ENCODE data around the gene CSNK1A1.
A peak's percentile ranks its signal among the peaks of the same experiment; 100 is the strongest.

The CSNK1A1 gene

DNA sequence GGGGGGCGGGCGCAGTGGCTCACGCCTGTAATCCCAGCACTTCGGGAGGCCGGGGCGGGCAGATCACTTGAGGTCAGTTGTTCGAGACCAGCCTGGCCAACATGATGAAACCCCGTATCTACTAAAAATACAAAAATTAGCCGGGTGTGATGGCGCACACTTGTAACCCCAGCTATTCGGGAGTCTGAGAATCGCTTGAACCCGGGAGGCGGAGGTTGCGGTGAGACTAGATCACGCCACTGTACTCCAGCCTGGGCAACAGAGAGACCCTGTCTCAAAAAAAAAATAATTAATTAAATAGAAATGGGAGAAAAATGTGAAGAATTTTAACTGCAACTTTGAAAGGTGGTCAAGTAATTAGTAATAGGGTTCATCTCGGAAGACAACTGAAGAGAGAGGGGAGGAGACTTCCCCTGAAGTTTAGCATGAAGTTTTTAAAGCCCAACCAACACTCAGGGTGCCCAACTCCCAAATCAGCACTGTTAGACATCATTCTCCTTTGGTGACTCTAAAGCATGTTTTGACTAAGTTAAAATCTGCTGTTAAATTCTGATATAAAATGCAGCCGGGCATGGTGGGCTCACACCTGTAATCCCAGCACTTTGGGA is 1.4 kb upstream of the CSNK1A1 start:
- TF ChIP-seq SUZ12 (IDR thresholded peaks at IDR 0.05) (no peak), FOXK2 (IDR thresholded peaks at IDR 0.05) (no peak)
- TF ChIP-seq, protein P1, sequence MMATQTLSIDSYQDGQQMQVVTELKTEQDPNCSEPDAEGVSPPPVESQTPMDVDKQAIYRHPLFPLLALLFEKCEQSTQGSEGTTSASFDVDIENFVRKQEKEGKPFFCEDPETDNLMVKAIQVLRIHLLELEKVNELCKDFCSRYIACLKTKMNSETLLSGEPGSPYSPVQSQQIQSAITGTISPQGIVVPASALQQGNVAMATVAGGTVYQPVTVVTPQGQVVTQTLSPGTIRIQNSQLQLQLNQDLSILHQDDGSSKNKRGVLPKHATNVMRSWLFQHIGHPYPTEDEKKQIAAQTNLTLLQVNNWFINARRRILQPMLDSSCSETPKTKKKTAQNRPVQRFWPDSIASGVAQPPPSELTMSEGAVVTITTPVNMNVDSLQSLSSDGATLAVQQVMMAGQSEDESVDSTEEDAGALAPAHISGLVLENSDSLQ (IDR thresholded peaks at IDR 0.05) = no peak
- CTCF ChIA-PET = interaction anchor here (0.7 to 2.0 kb wide), 3 partner anchors 107 to 171 kb away, joined by 4 to 14 read pairs (median 5); no protein-coding TSS in a partner anchor
- POLR2A ChIA-PET = interaction anchor here (1.7 to 3.3 kb wide), 10 partner anchors 9 to 207 kb away, joined by 4 to 26 read pairs (median 10); partner anchors contain the start of gene GRPEL2
- DNase-seq (ENCODE audit: extremely low spot score) = no peak

DNA sequence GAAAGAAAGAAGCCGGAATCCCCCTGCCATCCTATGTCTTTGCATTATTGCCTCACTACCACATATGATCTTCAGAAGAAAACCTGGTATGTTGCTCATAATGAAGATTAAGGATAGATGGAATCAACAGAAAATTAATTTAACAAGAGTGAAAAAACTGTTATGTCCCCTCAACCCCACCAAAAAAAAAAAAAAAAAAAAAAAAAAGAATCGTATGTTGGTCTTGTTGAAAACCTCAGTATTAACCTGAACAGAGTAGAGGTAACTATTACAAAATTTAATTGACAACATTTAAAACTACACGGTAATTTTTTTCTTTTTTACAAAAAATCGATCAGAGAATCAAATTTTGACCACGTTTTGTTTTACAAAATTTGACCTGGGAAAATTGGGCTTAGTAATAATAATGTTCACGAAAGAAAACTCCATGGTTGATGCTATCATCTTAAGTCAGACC is 827 bp upstream of the CSNK1A1 start:
- no peak for TF ChIP-seq ARNT (IDR thresholded peaks at IDR 0.05)
- TF ChIP-seq L3MBTL2 (conservative IDR thresholded peaks at IDR 0.05) = no peak; the same call in 1 of the 2 replicates
- no peak for TF ChIP-seq BHLHE40 (IDR thresholded peaks at IDR 0.05; ENCODE audit: borderline replicate concordance)
- ChIA-PET POLR2A (interaction anchor here (0.8 to 3.3 kb wide), 26 partner anchors 8 to 207 kb away, joined by 3 to 26 read pairs (median 6); partner anchors contain the start of gene GRPEL2), CTCF (interaction anchor here (0.7 to 2.0 kb wide), 9 partner anchors 9 to 171 kb away, joined by 3 to 14 read pairs (median 4); partner anchors contain the start of gene ARHGEF37)

GRCh38 chr5:149550594-149551226 is 529 bp downstream of the CSNK1A1 start:
- CTCF ChIA-PET = interaction anchor here (0.7 to 2.0 kb wide), 8 partner anchors 8 to 261 kb away, joined by 3 to 14 read pairs (median 4); no protein-coding TSS in a partner anchor
- POLR2A ChIA-PET = interaction anchor here (0.8 to 3.3 kb wide), 36 partner anchors 7 to 206 kb away, joined by 3 to 26 read pairs (median 5); partner anchors contain the start of genes ARHGEF37, GRPEL2 and PCYOX1L
- DNase-seq (ENCODE audit: extremely low spot score) = no peak
- no peak for TF ChIP-seq FOXA1 (IDR thresholded peaks at IDR 0.05)
- no peak for TF ChIP-seq ELF4 (IDR thresholded peaks at IDR 0.05)
- TF ChIP-seq CTBP1 (IDR thresholded peaks at IDR 0.05; ENCODE audit: borderline replicate concordance) = no peak

More for the DNA sequence above, 827 bp upstream of the CSNK1A1 start:
- no peak for DNase-seq (ENCODE audit: extremely low spot score)

DNA sequence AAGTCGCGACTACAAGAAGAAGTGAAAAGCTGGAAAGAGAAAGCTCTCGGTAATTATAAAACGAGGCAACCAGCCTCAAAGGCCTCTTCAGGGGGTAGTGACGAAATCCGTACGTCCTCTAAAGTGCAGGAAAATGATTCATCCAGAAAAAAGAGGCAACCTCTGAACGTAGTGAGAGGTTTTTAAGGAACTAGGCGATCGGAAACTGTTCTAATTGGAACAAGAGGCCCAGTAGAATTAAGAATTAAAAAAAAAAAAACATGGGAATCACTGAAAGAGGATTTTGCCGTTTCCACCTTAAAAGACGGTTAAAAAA is 1.0 kb downstream of the CSNK1A1 start:
- no peak for DNase-seq (ENCODE audit: extremely low spot score)
- TF ChIP-seq HDGF (IDR thresholded peaks at IDR 0.05; ENCODE audit: borderline replicate concordance) (no peak), ZNF384 (IDR thresholded peaks at IDR 0.05) (no peak), ELF4 (IDR thresholded peaks at IDR 0.05) (no peak), ARNT (IDR thresholded peaks at IDR 0.05) (no peak), NFRKB (IDR thresholded peaks at IDR 0.05) (no peak), FOXM1 (IDR thresholded peaks at IDR 0.05; ENCODE audit: borderline replicate concordance) (no peak), CTBP1 (IDR thresholded peaks at IDR 0.05; ENCODE audit: borderline replicate concordance) (no peak), L3MBTL2 (conservative IDR thresholded peaks at IDR 0.05) (no peak), BHLHE40 (IDR thresholded peaks at IDR 0.05; ENCODE audit: borderline replicate concordance) (no peak), FOXA1 (IDR thresholded peaks at IDR 0.05) (no peak), LEF1 (IDR thresholded peaks at IDR 0.05; ENCODE audit: borderline replicate concordance) (no peak), TARDBP (IDR thresholded peaks at IDR 0.05) (no peak), SP1 (IDR thresholded peaks at IDR 0.05) (no peak), FOXK2 (IDR thresholded peaks at IDR 0.05) (no peak)
- TF ChIP-seq, protein P1 (IDR thresholded peaks at IDR 0.05) = no peak
- ChIA-PET CTCF (interaction anchor here (0.7 to 1.6 kb wide), 2 partner anchors 116 to 260 kb away, joined by 4 to 11 read pairs; no protein-coding TSS in a partner anchor), POLR2A (interaction anchor here (0.9 to 3.3 kb wide), 11 partner anchors 9 to 205 kb away, joined by 3 to 13 read pairs (median 5); partner anchors contain the start of genes ARHGEF37, GRPEL2 and PCYOX1L)

DNA sequence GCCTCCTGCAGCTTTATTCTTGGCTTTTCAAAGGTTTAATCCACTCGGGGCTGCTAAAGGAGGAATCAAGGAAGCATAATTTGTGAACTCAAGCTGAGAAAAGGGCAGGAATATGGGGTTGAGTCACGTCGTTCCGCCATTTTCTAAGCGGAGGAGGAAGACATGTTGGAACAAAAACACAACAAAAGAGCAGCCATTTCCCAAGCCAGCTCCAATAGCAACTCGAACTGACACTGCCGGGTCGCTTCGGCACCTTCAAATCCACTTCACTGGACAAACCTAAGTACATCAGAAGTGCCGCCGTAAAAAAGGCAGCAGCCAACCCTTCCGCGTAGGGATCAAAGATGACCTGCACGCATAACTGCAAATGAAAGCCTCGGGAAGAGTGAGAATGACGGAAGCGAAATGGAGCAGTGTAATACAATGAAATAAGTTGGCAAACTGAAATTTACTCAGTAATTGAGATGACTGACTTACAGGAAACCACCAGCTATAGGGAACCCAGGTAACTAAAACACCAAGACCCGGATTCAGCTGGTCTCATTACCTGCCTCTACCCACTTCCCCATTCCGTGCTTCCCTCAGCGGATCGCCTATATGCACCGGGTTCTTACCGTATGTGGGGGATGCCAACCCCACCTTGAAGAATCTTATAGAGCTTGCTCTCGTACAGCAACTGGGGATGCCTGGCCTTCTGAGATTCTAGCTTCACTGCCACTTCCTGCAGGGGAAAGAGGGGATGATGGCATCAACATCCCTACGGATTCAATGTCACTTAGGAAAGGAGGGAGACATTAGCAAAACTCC is 1.6 kb downstream of the CSNK1A1 start:
- ChIA-PET POLR2A (interaction anchor here (0.7 to 3.3 kb wide), 12 partner anchors 13 to 204 kb away, joined by 3 to 13 read pairs (median 4); partner anchors contain the start of genes ARHGEF37, GRPEL2 and PCYOX1L), CTCF (interaction anchor here (1.0 to 1.6 kb wide), 2 partner anchors 115 to 182 kb away, joined by 3 to 4 read pairs; no protein-coding TSS in a partner anchor)
- DNase-seq (ENCODE audit: extremely low spot score) = peak; percentile 39
- TF ChIP-seq FOXM1 (IDR thresholded peaks at IDR 0.05; ENCODE audit: borderline replicate concordance) (no peak), NFRKB (IDR thresholded peaks at IDR 0.05) (0 out of 2 replicates have a peak, but pooled peaks have one; percentile 37)

GRCh38 chr5:149546974-149547373 is 4.3 kb downstream of the CSNK1A1 start:
- ChIA-PET CTCF (interaction anchor here (0.6 kb wide), 1 partner anchor 177 kb away, joined by 3 read pairs; no protein-coding TSS in a partner anchor), POLR2A (interaction anchor here (1.9 kb wide), 1 partner anchor 101 kb away, joined by 6 read pairs; no protein-coding TSS in a partner anchor)
- no peak for TF ChIP-seq TARDBP (IDR thresholded peaks at IDR 0.05)
- TF ChIP-seq CTBP1 (IDR thresholded peaks at IDR 0.05; ENCODE audit: borderline replicate concordance) = no peak
- TF ChIP-seq LEF1 (IDR thresholded peaks at IDR 0.05; ENCODE audit: borderline replicate concordance) = no peak
- 0 out of 2 replicates have a peak, but pooled peaks have one; percentile 12 for TF ChIP-seq L3MBTL2 (conservative IDR thresholded peaks at IDR 0.05)
- no peak for DNase-seq (ENCODE audit: extremely low spot score)

All from HEK293T (cell line).